Measurements from ENCODE around the gene CORT.

- TF ChIP-seq POLR2A (IDR thresholded peaks at IDR 0.05) (no peak), CTCF (IDR thresholded peaks at IDR 0.05) (no peak), POLR2AphosphoS5 (IDR thresholded peaks at IDR 0.05) (no peak)
Measured at GRCh38 chr1:10449751-10450150, at the start of gene CORT.
